Measurements from ENCODE around the gene MAML2.

GRCh38 chr11:96195671-96196070, 147.3 kb downstream of the MAML2 start:
- no peak for TF ChIP-seq ZNF274 (IDR thresholded peaks at IDR 0.05; ENCODE audit: borderline replicate concordance, extremely low read depth, low read length)
- no peak for TF ChIP-seq POLR2AphosphoS5 (IDR thresholded peaks at IDR 0.05; ENCODE audit: low read depth, low read length)
- TF ChIP-seq RAD21 (IDR thresholded peaks at IDR 0.05 in 1 of 2, conservative IDR thresholded peaks at IDR 0.05 in 1 of 2; ENCODE audit: low read depth in 2 of 2, low read length in 2 of 2), result no peak
- no peak for TF ChIP-seq POLR2A (IDR thresholded peaks at IDR 0.05; ENCODE audit: control extremely low read depth in 1 of 2, low read depth in 2 of 2, low read length in 2 of 2)
- TF ChIP-seq GTF2F1 (IDR thresholded peaks at IDR 0.05; ENCODE audit: borderline replicate concordance, low read depth, low read length), result no peak
- TF ChIP-seq CBX8 (IDR thresholded peaks at IDR 0.05; ENCODE audit: borderline replicate concordance, low read depth, low read length), result no peak
- TF ChIP-seq BACH1 (IDR thresholded peaks at IDR 0.05; ENCODE audit: low read length), result no peak
- no peak for TF ChIP-seq SIN3A (conservative IDR thresholded peaks at IDR 0.05 in 1 of 2, IDR thresholded peaks at IDR 0.05 in 1 of 2; ENCODE audit: low read depth in 1 of 2, low read length in 2 of 2)
- TF ChIP-seq CTCF (IDR thresholded peaks at IDR 0.05; ENCODE audit: control extremely low read depth in 1 of 3, insufficient read depth in 1 of 3, low read depth in 1 of 3, low read length in 3 of 3), result no peak
- no peak for TF ChIP-seq SIX5 (IDR thresholded peaks at IDR 0.05; ENCODE audit: low read depth, low read length)
- TF ChIP-seq POU5F1 (IDR thresholded peaks at IDR 0.05; ENCODE audit: low read depth, low read length), result no peak
- no peak for TF ChIP-seq SP1 (IDR thresholded peaks at IDR 0.05; ENCODE audit: low read depth, low read length)
- TF ChIP-seq TAF1 (IDR thresholded peaks at IDR 0.05; ENCODE audit: low read depth, low read length), result no peak
- no peak for TF ChIP-seq KDM5A (IDR thresholded peaks at IDR 0.05; ENCODE audit: low read length)
